WTC11 (cell line): ENCODE data around the gene OR52H1. TPM values are rescaled to one million over a fixed set of nuclear protein-coding genes. Genes with fewer than 3 reads are reported as not detected.
A peak's percentile ranks its signal among the peaks of the same experiment; 100 is the strongest.

ENCODE experiments used
- ATAC-seq: fragments of 200-7000 bp; cut with Tn5 transposase; 2 replicates; pipeline ENCODE4 v1.10.0; 2021; ENCODE audit warnings: mild to moderate bottlenecking, moderate library complexity
- Bru-seq: library from RNA; stranded (reverse); fragments of 400-500 nt; gene quantifications from one replicate; lab custom pipeline; 2021; lab: Mats Ljungman, UMichigan
- CTCF ChIA-PET: fragments of 300-600 bp; sonication (Branson Sonifier 250); formaldehyde crosslinking; loops from one replicate; lab custom pipeline; 2021; ENCODE audit warnings: antibody characterized with exemption; lab: Charles Lee
- POLR2A ChIA-PET: fragments of 350-600 bp; sonication (Branson Sonifier 250); formaldehyde crosslinking; loops from one replicate; lab custom pipeline; 2021; ENCODE audit warnings: antibody characterized with exemption; lab: Charles Lee
- DNase-seq: peaks from one replicate; pipeline ENCODE4 v3.0.0; 2021; ENCODE audit warnings: low spot score
- H3K27ac Mint-ChIP-seq: 2 replicates; pipeline ENCODE4 v1.8.0; 2021; ENCODE audit warnings: mixed read lengths
- H3K27me3 Mint-ChIP-seq: 2 replicates; pipeline ENCODE4 v1.8.0; 2021; ENCODE audit warnings: low read depth, mild to moderate bottlenecking, moderate library complexity, mixed read lengths
- H3K36me3 Mint-ChIP-seq: 2 replicates; pipeline ENCODE4 v1.8.0; 2021; ENCODE audit warnings: mixed read lengths
- H3K4me1 Mint-ChIP-seq: 2 replicates; pipeline ENCODE4 v1.8.0; 2022; ENCODE audit warnings: mixed read lengths
- H3K4me3 Mint-ChIP-seq: 2 replicates; pipeline ENCODE4 v1.8.0; 2021; ENCODE audit warnings: mild to moderate bottlenecking, moderate library complexity, mixed read lengths
- H3K9me3 Mint-ChIP-seq: 2 replicates; pipeline ENCODE4 v1.8.0; 2021; ENCODE audit warnings: mixed read lengths
- ETV6 ChIP-seq: sonication (generic); formaldehyde crosslinking; IDR thresholded peaks from 2 replicates; pipeline ENCODE4 v1.8.1; 2022; ENCODE audit warnings: mild to moderate bottlenecking, missing genetic modification reagents
- GABPB1 ChIP-seq: sonication (generic); formaldehyde crosslinking; IDR thresholded peaks from 2 replicates; pipeline ENCODE4 v1.8.1; 2023; ENCODE audit warnings: mild to moderate bottlenecking, missing genetic modification reagents
- IRF1 ChIP-seq: sonication (generic); formaldehyde crosslinking; IDR thresholded peaks from 2 replicates; pipeline ENCODE4 v1.8.0; 2023; ENCODE audit warnings: missing genetic modification reagents
- NR1H2 ChIP-seq: sonication (generic); formaldehyde crosslinking; IDR thresholded peaks from 2 replicates; pipeline ENCODE4 v1.9.0; 2021; ENCODE audit warnings: mild to moderate bottlenecking, moderate library complexity, missing genetic modification reagents
- NR3C1 ChIP-seq: sonication (generic); formaldehyde crosslinking; conservative IDR thresholded peaks from 2 replicates; pipeline ENCODE4 v1.8.1; 2023; ENCODE audit warnings: low read depth, mild to moderate bottlenecking, missing genetic modification reagents
- SMAD4 ChIP-seq: sonication (generic); formaldehyde crosslinking; IDR thresholded peaks from 2 replicates; pipeline ENCODE4 v1.8.0; 2022; ENCODE audit warnings: mild to moderate bottlenecking, missing genetic modification reagents
- ZNF263 ChIP-seq: sonication (generic); formaldehyde crosslinking; IDR thresholded peaks from 2 replicates; pipeline ENCODE4 v1.8.1; 2022; ENCODE audit warnings: low read depth, mild to moderate bottlenecking, moderate library complexity, missing genetic modification reagents
- ZNF512 ChIP-seq: sonication (generic); formaldehyde crosslinking; IDR thresholded peaks from 2 replicates; pipeline ENCODE4 v1.8.1; 2022; ENCODE audit warnings: missing genetic modification reagents, borderline replicate concordance
- ZNF532 ChIP-seq: fragments of 250-450 bp; sonication (Bioruptor Pico); IDR thresholded peaks from 2 replicates; pipeline ENCODE4 v1.9.0; 2021; ENCODE audit warnings: mild to moderate bottlenecking, borderline replicate concordance
- long read RNA-seq, 3 experiments: library from RNA in 1 of 3; library from capped mRNA in 1 of 3; library from polyadenylated mRNA in 1 of 3; unstranded in 2 of 3; stranded (forward) in 1 of 3; transcript quantifications; one replicate each; pipeline ENCODE4 v2.0.0, GENCODE V29; 2021
- total RNA-seq: library from RNA; stranded (reverse); gene quantifications from 3 replicates; pipeline ENCODE4 v1.2.3, GENCODE V29; 2021

The OR52H1 gene
- total RNA-seq (not detected in 3 replicates), Bru-seq, nascent RNA (percentile 28 among the genes with signal in this experiment)
- long read RNA-seq, experiment 1 = 0 reads
- long read RNA-seq, experiment 2 = 0 reads
- long read RNA-seq, experiment 3 = 0 reads

- ChIA-PET POLR2A (no interaction called here), CTCF (no interaction called here)
- Mint-ChIP-seq H3K27me3 (no peaks in the 10 kb centered on the region), H3K36me3 (no peaks in the 10 kb centered on the region), H3K4me3 (no peak within 1 kb of the TSS), H3K9me3 (no peaks in the 10 kb centered on the region), H3K27ac (no peak within 1 kb of the TSS), H3K4me1 (no peaks in the 10 kb centered on the region)
- ATAC-seq (no peak), DNase-seq (no peak)
- TF ChIP-seq SMAD4 = no peak
- TF ChIP-seq NR3C1 (CRISPR knock-in tag) = no peak
- no peak for TF ChIP-seq ZNF532 (CRISPR knock-in tag)
- no peak for TF ChIP-seq NR1H2 (CRISPR knock-in tag)
- TF ChIP-seq GABPB1 (CRISPR knock-in tag) = no peak
- TF ChIP-seq IRF1 (CRISPR knock-in tag) = no peak
- no peak for TF ChIP-seq ZNF263 (CRISPR knock-in tag)
- TF ChIP-seq ZNF512 (CRISPR knock-in tag) = no peak
Measured at GRCh38 chr11:5548440-5548839, at the start of gene OR52H1. TSS of gene OR52H1 (minus strand) at chr11:5548540. CDS start at chr11:5545505, 3,035 bp downstream.

- Mint-ChIP-seq H3K36me3 (peaks cover under 1% of the 10 kb centered on the region; the same call in 1 of the 2 replicates), H3K4me1 (peaks cover 60% of the 10 kb centered on the region), H3K4me3 (peak overlapping the region; percentile 97), H3K27ac (peak overlapping the region; percentile 93), H3K9me3 (no peaks in the 10 kb centered on the region), H3K27me3 (no peaks in the 10 kb centered on the region)
- ChIA-PET CTCF (interaction anchor here (1.1 kb wide), 1 partner anchor 91 kb away, joined by 3 read pairs; the partner anchor contains the start of gene TRIM22), POLR2A (interaction anchor here (0.6 to 1.0 kb wide), 2 partner anchors 61 to 95 kb away, joined by 3 to 8 read pairs; no protein-coding TSS in a partner anchor)
- TF ChIP-seq ZNF532 (CRISPR knock-in tag) = no peak
- 0 out of 2 replicates have a peak, but pooled peaks have one; percentile 29 for TF ChIP-seq ETV6 (CRISPR knock-in tag)
- DNase-seq (no peak), ATAC-seq (peak; percentile 56)
Measured at GRCh38 chr11:5597953-5598352, 49.6 kb upstream of the OR52H1 start.
